ENCODE measurements around the gene SLPI. TPM values are rescaled to one million over a fixed set of nuclear protein-coding genes. Genes with fewer than 3 reads are reported as not detected.

The SLPI gene
- total RNA-seq, 3 donors from 2014 or later = 30.6 to 310 (median 248) TPM

DNA sequence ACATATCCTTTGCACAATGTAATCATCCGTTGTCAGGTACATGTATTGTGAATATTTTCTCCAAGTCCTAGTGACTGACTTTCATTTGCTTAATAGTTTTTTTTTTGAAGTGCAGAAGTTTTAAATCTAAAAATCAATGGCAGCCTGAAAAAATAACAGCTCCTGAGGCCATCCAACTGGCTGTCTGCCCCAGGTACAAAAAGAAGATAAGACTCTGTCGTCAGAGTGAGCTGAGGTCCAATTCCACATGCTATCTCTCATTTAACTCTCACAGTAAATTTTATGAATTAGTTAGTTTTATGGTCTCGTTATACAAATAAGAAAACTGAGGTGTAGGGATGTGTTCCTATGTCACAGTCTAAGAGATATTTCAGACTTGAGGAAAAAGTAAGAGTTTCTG is 21.0 kb upstream of the SLPI start:
- TF ChIP-seq, protein P1, sequence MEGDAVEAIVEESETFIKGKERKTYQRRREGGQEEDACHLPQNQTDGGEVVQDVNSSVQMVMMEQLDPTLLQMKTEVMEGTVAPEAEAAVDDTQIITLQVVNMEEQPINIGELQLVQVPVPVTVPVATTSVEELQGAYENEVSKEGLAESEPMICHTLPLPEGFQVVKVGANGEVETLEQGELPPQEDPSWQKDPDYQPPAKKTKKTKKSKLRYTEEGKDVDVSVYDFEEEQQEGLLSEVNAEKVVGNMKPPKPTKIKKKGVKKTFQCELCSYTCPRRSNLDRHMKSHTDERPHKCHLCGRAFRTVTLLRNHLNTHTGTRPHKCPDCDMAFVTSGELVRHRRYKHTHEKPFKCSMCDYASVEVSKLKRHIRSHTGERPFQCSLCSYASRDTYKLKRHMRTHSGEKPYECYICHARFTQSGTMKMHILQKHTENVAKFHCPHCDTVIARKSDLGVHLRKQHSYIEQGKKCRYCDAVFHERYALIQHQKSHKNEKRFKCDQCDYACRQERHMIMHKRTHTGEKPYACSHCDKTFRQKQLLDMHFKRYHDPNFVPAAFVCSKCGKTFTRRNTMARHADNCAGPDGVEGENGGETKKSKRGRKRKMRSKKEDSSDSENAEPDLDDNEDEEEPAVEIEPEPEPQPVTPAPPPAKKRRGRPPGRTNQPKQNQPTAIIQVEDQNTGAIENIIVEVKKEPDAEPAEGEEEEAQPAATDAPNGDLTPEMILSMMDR (IDR thresholded peaks at IDR 0.05) = no peak
- Histone ChIP-seq H3K27me3 (no peaks in the 10 kb centered on the region), H3K4me3 (no peak overlapping the region), H3K9me3 (no peaks in the 10 kb centered on the region), H3K36me3 (no peaks in the 10 kb centered on the region), H3K27ac (no peak overlapping the region), H3K4me1 (no peaks in the 10 kb centered on the region)
- DNase-seq (ENCODE audit: low spot score in 2 of 2) = no peak
- intact Hi-C loops (cut with DNase I; ENCODE audit: low total_unique reads) = no loop called here

DNA sequence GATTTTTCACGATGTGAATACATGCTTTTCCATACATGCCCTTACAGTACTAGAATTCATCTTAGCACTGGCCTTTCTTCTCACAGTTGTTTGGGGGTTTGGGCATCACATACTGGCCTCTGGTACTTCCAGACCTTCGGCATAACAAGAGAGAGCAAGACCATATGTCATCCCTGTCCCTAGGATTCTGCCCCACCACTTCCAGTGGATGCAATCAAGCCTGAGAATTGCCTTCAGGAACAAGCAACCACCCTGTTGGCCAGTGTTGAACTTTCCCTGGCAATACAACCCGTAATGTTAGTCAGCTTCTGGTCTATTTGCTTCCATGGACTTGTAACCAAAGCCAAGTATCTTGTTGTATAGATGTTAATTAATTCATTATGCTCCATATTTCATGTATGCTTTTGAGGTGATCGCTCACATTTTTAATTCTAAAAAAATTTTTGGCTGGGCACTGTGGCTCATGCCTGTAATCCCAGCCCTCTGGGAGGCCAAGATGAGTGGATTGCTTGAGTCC is 15.4 kb upstream of the SLPI start:
- TF ChIP-seq POLR2AphosphoS5 (IDR thresholded peaks at IDR 0.05) (no peak), POLR2A (IDR thresholded peaks at IDR 0.05) (no peak)
- TF ChIP-seq, protein P1 (IDR thresholded peaks at IDR 0.05) = no peak
- intact Hi-C loops (cut with DNase I; ENCODE audit: low total_unique reads) = no loop called here
- no peak for DNase-seq (ENCODE audit: low spot score in 2 of 2)

DNA sequence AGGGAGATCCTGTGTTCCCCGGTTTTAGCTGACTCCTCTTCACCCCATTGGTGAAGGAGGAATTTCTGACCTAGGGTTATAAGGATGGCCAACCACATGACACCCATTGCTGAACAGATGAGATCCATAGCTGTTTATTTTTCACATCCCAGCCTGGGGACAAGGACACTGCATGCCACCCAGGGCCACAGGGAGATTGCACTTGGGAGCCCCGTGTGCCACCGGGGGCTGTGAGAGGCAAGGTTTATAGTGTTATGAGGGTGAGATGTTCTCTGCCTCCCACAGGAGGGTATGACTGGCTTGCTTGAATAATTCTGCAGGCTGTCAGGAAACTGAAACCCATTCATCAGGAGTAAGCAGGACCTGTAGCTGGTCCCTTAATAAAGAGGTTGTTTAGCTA is 14.7 kb upstream of the SLPI start:
- Histone ChIP-seq H3K4me1 (no peaks in the 10 kb centered on the region), H3K36me3 (no peaks in the 10 kb centered on the region), H3K27ac (no peak overlapping the region), H3K27me3 (no peaks in the 10 kb centered on the region), H3K9me3 (no peaks in the 10 kb centered on the region), H3K4me3 (no peak overlapping the region)
- TF ChIP-seq, protein P1 (IDR thresholded peaks at IDR 0.05) = no peak
- TF ChIP-seq POLR2A (IDR thresholded peaks at IDR 0.05) = no peak
- no peak for TF ChIP-seq POLR2AphosphoS5 (IDR thresholded peaks at IDR 0.05)
- intact Hi-C loops (cut with DNase I; ENCODE audit: low total_unique reads) = no loop called here
- DNase-seq (ENCODE audit: low spot score in 2 of 2) = no peak

More for the DNA sequence above, 15.4 kb upstream of the SLPI start:
- Histone ChIP-seq H3K36me3 (no peaks in the 10 kb centered on the region), H3K27ac (no peak overlapping the region), H3K9me3 (no peaks in the 10 kb centered on the region), H3K4me3 (no peak overlapping the region), H3K27me3 (no peaks in the 10 kb centered on the region), H3K4me1 (no peaks in the 10 kb centered on the region)

GRCh38 chr20:45268531-45268930 is 14.2 kb upstream of the SLPI start:
- TF ChIP-seq POLR2A (IDR thresholded peaks at IDR 0.05) (no peak), POLR2AphosphoS5 (IDR thresholded peaks at IDR 0.05) (no peak)
- TF ChIP-seq, protein P1 (IDR thresholded peaks at IDR 0.05) = no peak
- no peaks in the 10 kb centered on the region for H3K27me3 ChIP-seq
- no peaks in the 10 kb centered on the region for H3K4me1 ChIP-seq
- H3K4me3 ChIP-seq = no peak overlapping the region
- intact Hi-C loops (cut with DNase I; ENCODE audit: low total_unique reads) = no loop called here
- no peaks in the 10 kb centered on the region for H3K36me3 ChIP-seq
- H3K9me3 ChIP-seq = no peaks in the 10 kb centered on the region
- H3K27ac ChIP-seq = no peak overlapping the region
- no peak for DNase-seq (ENCODE audit: low spot score in 2 of 2)

DNA sequence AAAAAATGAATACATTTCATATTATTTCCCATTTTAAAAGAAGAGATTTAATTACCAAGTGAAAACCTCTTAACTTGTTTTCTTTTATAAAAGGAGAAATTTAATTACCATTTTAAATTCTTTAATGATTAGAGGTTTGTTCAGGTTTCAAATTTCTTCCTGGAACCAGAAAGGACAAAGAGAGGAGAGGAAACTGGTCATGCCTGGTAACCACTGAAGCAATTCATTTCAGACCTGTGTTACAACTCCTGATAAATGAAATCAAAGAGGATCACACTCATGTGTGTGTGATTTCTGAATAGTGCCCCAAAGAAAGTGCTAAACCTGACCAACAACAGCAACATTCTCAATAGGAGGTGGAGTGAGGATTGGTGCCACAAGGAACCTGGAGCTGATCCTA is 12.6 kb upstream of the SLPI start:
- DNase-seq (ENCODE audit: low spot score in 2 of 2) = no peak
- peak overlapping the region in 1 of 2 donors; percentile 43 for H3K27ac ChIP-seq
- TF ChIP-seq POLR2AphosphoS5 (IDR thresholded peaks at IDR 0.05) = no peak
- TF ChIP-seq POLR2A (IDR thresholded peaks at IDR 0.05) = no peak
- TF ChIP-seq, protein P1 (IDR thresholded peaks at IDR 0.05) = no peak

More for the DNA sequence above, 12.6 kb upstream of the SLPI start:
- Histone ChIP-seq H3K36me3 (no peaks in the 10 kb centered on the region), H3K4me1 (no peaks in the 10 kb centered on the region), H3K4me3 (no peak overlapping the region), H3K27me3 (no peaks in the 10 kb centered on the region), H3K9me3 (no peaks in the 10 kb centered on the region)
- intact Hi-C loops (cut with DNase I; ENCODE audit: low total_unique reads) = no loop called here
